HG02870 (cell line): ENCODE results near the gene OSCP1.
A peak's percentile ranks its signal among the peaks of the same experiment; 100 is the strongest.

Experiments used
- ATAC-seq: cut with Tn5 transposase; IDR thresholded peaks from one replicate; pipeline ENCODE4 v1.9.1; 2021; ENCODE audit warnings: mild to moderate bottlenecking, moderate library complexity; ENCODE audit not compliant: unreplicated experiment

Gene OSCP1

DNA sequence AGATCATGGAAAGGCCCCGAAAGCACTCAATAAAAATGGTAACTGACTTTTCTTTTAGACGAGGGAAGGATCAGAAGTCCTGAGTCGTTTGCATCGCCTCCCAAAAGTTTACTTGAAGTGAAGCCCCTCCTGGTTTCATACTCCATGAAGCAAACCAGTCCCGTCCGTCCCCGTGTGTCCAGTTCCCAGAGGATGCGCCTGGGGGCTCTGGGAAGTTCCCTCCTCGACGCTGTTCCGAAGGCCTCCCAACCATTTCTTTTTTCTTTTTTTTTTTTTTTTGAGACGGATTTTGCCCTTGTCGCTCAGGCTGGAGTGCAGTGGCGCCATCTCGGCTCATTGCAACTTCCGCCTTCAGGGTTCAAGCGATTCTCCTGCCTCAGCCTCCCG is 661 bp upstream of the OSCP1 start:
- ATAC-seq: no peak

DNA sequence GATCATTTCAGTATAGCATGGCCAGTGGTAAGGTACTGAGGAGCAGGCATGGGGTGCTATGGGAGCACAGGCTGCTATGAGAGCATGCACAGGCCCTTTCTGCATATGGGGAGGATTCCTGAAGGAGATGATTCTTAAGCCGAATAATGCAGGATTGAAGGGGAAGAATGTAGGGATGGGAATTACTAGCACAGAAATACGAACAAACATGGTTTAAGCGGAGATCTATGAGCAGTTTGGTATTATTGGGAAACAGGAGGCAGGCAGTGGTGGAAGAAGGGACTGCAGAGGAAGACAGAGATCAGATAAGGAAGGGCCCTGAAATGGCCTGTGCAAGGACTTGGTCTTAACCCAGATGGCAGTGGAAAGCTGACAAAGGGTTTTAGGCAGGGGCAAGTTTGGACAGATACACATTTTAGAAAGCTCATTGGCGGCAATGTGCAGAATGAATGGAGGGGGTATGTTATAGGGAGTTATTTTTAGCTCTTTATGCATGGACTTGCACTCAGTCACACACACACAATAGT is 1.7 kb downstream of the OSCP1 start:
- ATAC-seq: no peak

DNA sequence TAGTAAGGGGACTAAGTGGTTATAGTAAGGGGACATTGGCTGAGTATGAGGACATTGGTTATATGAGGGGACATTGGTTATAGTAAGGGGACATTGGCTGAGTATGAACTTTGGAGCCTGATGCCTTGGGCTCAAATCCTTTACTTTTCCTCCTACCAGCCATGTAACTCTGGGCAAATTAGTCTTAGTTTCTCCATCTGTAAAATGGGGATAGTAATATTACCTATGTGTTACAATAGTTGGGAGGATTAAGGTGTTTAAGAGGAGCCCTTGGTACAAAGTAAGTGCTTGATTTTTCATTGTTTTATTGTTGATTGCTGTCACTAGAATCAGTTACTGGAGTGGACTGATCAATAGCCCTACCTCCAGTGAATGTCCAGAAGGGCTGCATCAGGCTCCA is 2.8 kb downstream of the OSCP1 start:
- ATAC-seq: no peak

DNA sequence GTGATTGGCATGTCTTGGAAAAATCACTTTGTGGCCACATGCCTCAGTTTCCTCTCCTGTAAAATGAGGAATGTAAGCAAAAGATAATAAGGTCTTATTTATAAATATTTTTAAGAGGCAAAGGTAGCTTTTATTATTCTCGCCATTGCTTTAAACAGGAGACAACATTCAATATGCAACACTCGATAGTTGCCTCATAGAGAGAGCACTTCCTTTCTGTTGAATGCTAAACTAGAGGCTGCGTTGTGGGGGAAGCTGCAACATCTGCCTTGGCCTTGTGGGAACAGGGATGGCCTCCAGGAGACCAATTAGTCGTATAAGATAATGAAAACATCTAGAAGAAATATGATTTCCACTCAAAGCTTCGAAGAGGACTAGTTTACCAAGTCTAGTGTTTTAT is 3.5 kb downstream of the OSCP1 start:
- no peak for ATAC-seq

DNA sequence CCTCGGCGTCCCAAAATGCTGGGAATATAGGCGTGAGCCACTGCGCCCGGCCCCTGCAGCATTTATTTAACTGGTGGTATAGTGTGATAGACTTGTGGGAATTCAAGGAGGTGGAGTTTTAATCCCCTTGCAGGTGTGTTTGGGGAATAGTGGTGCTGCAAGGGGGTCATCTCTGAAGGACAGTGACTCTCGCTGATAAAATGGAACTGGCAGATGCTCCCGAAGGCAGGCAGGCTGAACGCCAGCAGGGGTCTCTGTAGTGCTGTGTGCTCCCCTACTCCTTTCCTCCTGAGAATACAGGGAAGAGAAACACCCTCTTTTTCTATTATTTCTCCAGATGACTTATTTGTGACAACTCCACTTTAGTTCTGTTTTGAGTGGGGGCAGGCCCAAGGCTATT is 4.0 kb downstream of the OSCP1 start:
- no peak for ATAC-seq

DNA sequence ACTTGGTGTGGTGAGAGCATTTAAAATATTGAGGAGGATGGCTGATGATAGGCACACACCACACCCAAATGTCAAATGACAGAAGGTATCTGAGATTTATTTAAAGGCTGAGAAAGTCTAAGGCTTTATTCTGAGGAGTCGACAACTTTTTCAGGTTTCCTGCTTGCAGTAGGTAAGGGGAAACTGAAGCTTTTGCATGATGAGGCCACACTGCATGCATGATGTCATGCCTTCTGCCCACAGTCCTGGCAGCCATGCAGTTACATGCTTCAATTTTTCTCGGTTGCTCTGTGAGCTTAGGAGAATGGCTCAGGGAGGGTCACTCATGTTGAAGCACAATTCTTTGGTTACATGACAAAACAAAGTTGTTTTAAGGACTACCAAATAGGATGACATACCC is 7.0 kb downstream of the OSCP1 start:
- no peak for ATAC-seq

DNA sequence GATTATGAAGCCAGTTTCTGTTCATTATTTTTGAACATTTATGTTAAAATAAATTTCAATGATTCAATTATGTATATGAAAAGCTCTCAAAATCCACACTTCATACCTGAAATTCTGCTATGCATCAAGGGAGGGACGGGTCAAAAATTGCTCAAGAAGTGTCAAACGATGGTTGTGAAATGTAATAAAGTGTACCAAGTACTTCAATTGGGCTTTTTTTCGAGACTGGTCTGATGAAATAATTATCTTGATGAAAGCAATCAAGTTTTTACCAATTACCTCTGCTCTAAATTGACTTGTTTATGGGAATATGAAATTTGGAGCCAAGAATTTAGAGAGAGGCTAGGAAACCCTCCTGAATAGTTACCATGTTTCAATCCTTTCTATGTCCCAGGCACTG is 7.9 kb downstream of the OSCP1 start:
- ATAC-seq: no peak

DNA sequence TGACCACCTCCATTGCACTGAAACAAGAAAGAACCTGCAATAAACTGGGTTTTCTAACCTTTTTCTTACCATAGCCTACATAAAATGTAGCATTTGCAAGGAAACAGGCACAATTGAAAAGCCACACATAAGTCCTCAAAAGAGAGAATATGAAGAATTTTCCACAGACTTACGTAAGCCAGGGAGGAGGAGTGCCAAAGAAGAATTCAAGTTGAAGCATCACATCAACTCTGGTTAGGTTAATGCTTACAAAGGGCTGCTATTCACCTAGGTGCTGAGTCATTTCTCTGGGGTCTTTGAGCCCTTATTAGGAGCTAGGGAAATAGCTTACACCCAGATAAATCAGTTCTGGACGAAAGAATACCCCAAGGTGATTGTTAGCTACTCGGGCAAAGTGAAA is 9.6 kb downstream of the OSCP1 start:
- ATAC-seq: no peak

DNA sequence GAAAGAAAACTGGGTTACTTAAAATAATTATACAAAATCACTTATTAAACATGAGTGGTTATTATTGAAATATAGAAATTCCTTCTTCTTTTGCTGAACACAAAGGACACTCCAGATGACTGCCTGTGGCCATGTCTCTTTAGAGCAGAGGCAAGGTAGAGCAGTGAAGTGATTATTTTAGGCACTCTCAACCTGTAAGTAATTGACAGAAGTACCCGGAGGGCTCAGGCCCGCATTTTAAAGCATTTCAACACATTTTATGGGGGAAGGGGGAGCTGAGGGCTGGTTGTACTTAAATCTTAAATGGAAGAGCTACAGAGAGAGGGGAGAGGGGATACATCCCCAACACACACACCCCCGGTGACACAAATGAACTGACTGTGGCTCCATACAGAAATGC is 10.2 kb downstream of the OSCP1 start:
- no peak for ATAC-seq

DNA sequence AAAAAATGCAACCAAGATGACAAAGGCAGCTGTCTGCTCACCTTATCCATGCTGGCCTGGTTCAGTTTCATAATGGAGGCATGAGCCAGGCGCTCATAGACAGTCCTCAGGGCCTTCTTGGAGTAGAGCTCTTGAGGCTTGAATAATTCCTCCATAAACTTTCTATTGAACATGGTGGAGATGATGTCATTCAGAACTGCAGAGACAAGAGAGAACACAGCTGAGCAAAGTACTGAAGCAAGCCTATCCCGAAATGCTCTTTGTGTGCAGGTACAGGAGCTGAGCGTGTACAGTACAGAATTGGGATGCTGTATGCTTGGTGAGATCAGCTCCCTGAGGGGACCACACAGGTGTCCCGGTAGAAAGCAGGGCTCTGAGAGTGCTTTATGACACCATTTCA is 11.5 kb downstream of the OSCP1 start:
- no peak for ATAC-seq

DNA sequence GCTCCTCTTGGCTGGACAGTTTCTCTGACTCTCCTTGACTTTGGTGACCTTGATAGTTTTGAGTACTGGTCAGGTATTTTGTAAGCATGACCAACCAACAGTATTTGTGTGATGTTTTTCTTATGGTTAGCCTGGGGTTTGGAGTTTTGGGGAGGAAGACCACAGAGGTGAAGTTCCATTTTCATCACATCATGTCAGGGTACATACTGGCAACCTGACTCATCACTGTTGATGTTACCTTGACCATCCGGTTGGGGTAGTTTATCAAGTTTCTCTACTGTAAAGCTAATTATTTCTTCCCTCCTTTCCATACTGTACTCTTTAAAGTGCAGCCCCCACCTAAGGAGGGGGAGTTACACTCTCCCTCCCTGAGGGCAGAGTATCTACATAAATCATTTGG is 13.4 kb downstream of the OSCP1 start:
- ATAC-seq: no peak

DNA sequence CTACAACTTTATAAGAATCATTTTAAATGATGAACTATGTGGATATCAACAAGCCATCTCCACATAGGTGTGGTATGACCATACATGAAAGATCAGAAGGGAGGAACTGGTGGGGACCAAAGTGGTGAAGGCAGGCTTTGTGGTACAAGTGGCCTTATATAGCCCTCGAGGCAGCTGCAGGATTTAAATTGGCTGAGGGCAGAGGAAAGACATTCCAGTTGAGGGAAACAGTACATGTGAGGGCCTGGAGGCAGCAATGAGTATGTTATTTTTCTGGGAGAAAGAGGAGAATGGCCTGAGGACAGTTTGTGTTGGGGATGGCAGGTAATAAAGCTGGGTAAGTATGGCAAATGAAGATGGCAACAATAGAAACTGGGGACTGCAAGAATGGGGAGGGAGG is 17.1 kb downstream of the OSCP1 start:
- ATAC-seq: no peak

DNA sequence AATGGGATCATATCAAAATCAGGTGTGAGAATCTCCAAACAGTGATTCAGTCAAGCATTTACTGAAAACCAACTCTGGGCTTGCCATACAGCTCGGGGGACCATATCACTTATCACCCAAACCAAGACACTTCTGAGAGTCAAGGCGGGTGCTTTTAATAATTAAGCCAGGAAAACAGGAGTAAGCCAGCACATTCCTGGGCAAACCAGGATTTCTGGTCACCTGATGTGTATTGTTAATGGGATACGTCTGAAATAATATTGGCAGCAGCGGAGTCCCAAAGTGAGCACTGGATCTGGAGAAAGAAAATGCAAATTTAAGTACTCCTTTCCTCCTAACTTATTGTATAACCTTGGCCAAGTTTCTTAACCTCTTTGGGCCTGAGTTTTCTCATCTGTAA is 17.6 kb downstream of the OSCP1 start:
- no peak for ATAC-seq

DNA sequence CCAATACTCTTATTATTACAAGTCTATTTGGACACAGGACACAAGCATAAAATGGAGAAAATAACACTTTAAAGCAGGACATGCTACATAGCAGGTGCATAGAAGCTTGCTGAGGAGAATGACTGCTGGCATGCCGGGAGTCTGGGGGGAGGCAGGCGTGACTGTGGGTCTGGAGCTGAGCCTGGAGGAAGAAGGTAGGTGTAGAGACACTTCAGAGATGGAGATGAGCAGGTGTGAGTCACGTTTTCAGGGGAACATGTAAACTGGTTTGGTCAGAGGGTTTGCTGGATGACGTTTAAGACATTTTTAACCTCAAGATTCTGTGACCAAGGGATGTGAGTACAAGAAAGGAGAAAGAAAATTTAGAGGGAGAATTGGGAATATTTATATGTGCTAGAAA is 24.5 kb downstream of the OSCP1 start:
- ATAC-seq: no peak

DNA sequence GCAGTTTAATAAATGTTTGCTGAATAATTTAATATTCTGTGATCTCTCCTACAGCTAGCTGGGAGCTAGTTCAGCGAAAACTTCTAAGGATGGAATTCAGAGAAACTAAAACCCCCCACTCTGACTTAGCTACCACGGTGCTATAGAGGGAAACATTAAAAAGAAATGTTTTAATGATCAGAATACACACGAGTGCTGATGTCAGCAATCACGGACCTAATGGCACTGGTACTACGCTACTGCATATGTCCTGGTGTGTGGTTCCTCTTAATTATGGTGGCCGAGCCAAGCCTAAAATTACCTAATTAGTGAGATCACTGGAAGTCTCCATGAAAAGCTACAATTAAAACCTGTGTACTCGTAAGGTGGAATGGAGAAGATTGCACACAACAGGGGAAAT is 28.6 kb downstream of the OSCP1 start:
- no peak for ATAC-seq

DNA sequence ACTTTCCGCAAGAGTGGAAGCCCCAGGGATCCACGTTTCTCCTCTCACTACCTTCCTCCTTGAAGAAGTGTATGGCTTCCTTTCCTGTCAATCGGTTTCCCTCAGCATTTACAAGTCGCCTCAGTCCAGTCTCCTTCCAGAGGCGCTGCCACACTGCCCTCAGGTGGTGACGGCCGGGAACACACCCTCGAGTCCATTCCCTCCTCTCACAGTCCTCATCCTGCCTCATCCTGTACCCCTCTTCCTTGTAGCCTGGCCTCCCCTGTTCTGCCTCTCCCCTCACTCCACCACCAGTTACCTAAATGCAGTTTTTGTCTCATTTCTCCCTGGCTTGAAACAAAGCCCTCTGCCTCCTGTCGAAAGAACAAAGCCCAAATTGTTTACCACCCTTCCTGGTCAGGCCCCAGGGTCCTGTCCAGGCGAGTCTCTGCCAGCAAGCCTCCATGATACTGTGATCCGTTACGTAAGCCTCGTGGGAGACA is 29.4 kb downstream of the OSCP1 start:
- ATAC-seq: peak; percentile 61

DNA sequence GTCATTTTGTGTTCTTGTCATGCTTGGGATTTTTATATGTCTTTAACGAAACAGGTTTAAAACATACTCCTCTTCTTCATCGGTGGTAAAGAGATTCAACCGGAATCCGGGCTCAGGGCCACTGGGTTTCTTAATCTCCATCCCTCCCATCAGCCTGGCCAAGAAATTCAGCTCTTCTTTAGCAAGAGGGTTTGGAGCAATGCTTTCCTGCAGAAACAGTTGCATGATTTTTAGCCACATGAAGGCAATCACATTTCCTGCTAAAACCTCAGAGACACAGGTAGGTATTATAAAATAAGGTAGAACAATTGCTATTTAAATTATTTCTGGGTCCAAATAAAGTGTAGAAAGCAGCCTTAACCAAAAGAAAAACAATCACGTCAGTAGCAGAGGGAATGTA is 29.8 kb downstream of the OSCP1 start:
- no peak for ATAC-seq

DNA sequence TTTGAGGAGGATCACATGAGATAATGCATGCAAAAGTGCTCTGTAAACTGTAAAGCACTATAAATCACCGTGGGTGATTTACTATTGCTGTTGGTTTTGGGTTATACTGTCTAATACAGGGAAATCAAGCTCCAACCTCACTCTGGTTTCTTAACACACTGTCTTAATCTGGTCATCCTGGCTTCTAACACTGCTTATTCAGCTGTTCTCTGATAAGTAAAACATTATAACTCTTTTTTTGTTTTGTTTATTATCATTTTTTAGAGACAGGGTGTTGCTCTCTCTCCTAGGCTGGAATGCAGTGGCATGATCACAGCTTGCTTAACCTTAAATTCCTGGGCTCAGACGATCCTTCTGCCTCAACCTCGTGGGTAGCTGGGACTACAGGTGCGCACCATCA is 30.7 kb downstream of the OSCP1 start:
- no peak for ATAC-seq

DNA sequence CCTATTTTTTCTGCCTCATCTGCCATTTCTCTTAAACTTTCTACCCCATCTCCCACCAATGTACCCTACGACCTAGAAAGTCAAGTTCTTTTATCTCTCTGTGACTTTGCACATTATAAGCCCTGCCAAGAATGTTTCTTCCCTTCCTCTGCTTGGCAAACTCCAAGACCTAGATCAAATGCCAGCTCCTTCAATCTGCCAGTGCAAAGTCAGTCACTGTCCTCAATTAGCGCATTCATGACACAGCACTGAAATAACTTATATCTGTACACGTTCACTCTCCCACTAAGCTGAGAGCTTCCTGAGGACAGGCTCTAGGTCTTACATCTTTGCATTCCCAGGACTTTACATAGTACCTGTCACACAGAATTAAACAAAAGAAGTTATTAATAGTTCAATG is 31.1 kb downstream of the OSCP1 start:
- ATAC-seq: no peak

DNA sequence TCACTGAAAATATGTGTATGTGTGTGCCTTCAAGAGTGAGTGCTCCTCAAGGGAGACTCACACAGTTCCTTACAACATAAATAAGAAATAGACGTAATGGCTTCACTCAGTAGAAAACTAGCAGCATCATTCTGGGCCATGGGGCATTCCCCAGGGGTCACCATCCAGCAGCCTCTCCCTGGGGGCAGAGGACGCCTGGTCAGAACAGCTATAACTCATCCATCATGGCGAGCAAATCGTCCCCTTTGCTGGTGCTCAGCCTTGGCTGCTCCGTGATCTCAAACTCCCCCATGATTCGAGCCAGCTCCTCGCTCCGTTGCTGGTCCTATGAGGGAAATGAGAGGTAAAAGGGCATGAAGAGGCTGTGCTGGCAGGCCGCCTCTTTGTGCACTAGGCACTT is 32.3 kb downstream of the OSCP1 start:
- ATAC-seq: no peak

DNA sequence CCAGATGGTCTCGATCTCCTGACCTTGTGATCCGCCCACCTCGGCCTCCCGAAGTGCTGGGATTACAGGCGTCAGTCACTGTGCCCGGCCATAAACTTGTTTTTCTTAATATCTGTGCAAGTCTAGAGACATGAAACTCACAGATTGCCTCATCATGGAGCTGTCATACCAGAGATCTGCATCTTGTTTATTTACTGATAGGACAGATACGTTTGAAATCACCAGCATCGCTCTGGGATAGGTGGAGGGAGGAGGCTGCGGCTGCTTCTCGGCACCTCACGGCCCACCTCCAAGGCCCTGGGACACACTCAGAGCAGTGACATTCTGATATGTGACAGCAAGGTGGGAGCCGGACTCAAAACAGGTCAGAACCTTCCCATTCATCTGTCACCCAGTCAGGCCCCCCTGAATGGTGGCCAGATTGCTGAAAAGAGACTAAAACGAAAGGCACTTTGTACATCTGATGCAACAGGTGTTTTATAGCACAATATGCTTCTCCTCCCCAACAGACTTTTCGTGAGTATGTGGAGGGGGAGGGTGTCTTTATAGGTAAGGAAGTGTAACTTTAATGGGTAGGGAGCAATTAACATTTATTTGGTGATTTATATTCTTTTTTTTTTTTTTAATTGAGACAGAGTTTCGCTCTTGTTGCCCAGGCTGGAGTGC is 34.5 kb downstream of the OSCP1 start:
- no peak for ATAC-seq

DNA sequence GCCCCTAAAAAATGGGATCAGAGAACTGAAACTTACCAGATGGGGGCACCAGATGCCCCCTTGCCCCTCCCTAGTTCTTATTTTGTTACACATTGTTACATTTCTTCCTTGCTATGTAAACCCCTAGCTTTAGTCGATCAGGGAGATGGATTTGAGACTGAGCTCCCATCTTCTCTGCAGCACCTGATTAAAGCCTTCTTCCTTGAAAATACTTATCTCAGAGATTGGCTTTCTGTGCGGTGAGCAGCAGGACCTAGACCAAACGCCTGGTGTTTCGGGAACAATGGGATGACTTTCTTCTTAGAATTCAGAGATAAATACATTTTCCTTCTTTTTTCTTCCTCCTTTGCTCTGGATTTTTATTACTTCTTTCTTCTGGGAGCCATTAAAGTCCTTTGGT is 35.9 kb downstream of the OSCP1 start:
- no peak for ATAC-seq
